OCI-LY3 (cell line): Measurements from ENCODE around the gene LYZL1.

ENCODE experiments used
- H2AFZ ChIP-seq: fragments of 200-600, 300-600 bp; shearing (Covaris generic); 2 replicates; pipeline ENCODE4 v1.6.0; 2014; ENCODE audit warnings: antibody characterized with exemption, low read depth, low read length
- H3K27ac ChIP-seq: fragments of 200-600, 300-600 bp; sonication (generic); 2 replicates; pipeline ENCODE4 v1.5.1; 2014; ENCODE audit warnings: mild to moderate bottlenecking, low read length, moderate library complexity, mixed read lengths
- H3K27me3 ChIP-seq: fragments of 200-600, 300-600 bp; sonication (generic); 2 replicates; pipeline ENCODE4 v1.6.1; 2014; ENCODE audit warnings: low read depth, low read length, mixed read lengths
- H3K36me3 ChIP-seq: fragments of 200-600, 300-600 bp; sonication (generic); replicated peaks from 2 replicates; pipeline ENCODE3; 2014; ENCODE audit warnings: low read depth, low read length, mixed read lengths
- H3K4me1 ChIP-seq: fragments of 300-600, 200-600 bp; sonication (generic); 2 replicates; pipeline ENCODE4 v1.6.1; 2014; ENCODE audit warnings: low read length, mixed read lengths
- H3K4me2 ChIP-seq: fragments of 200-600, 300-600 bp; sonication (generic); 2 replicates; pipeline ENCODE4 v1.6.1; 2014; ENCODE audit warnings: low read length, mixed read lengths
- H3K4me3 ChIP-seq: fragments of 300-600, 200-600 bp; sonication (generic); 2 replicates; pipeline ENCODE4 v1.5.1; 2014; ENCODE audit warnings: antibody characterized with exemption, mild to moderate bottlenecking, low read length, moderate library complexity
- H3K79me2 ChIP-seq: fragments of 300-600, 200-600 bp; shearing (Covaris generic); 2 replicates; pipeline ENCODE4 v1.6.1; 2014; ENCODE audit warnings: mild to moderate bottlenecking, low read length, mixed read lengths
- H3K9ac ChIP-seq: fragments of 300-600, 200-600 bp; shearing (Covaris generic); 2 replicates; pipeline ENCODE4 v1.6.0; 2014; ENCODE audit warnings: mild to moderate bottlenecking, low read length, moderate library complexity
- H3K9me3 ChIP-seq: fragments of 200-600, 300-600 bp; shearing (Covaris generic); 2 replicates; pipeline ENCODE4 v1.6.1; 2014; ENCODE audit warnings: low read length, mixed read lengths; ENCODE audit not compliant: insufficient read depth
- H4K20me1 ChIP-seq: fragments of 200-600, 300-600 bp; sonication (generic); 2 replicates; pipeline ENCODE4 v1.6.1; 2016; ENCODE audit warnings: low read length, mixed read lengths; ENCODE audit not compliant: insufficient read depth
- CTCF ChIP-seq: fragments of 200-600, 300-600 bp; sonication (generic); IDR thresholded peaks from 2 replicates; pipeline ENCODE4 v1.5.1; 2014; ENCODE audit warnings: antibody characterized with exemption, low read length, low read depth
- EZH2phosphoT487 ChIP-seq: fragments of 200-600 bp; shearing (Covaris generic); IDR thresholded peaks from 2 replicates; pipeline ENCODE4 v1.6.1; 2018; ENCODE audit warnings: antibody characterized with exemption, mixed run types, low read depth

LYZL1 gene

GRCh38 chr10:29345144-29345909 lies 56.5 kb downstream of the LYZL1 start:
- Histone ChIP-seq H3K27me3 (no peaks in the 10 kb centered on the region), H2AFZ (no peak overlapping the region), H4K20me1 (no peaks in the 10 kb centered on the region), H3K4me1 (peaks cover 15% of the 10 kb centered on the region), H3K9me3 (no peaks in the 10 kb centered on the region), H3K27ac (no peak overlapping the region), H3K36me3 (no peaks in the 10 kb centered on the region), H3K4me2 (no peak overlapping the region), H3K4me3 (no peak overlapping the region), H3K9ac (no peak overlapping the region), H3K79me2 (no peaks in the 10 kb centered on the region)
- TF ChIP-seq EZH2phosphoT487 (no peak), CTCF (no peak)

- H3K4me2 ChIP-seq: no peak overlapping the region
- TF ChIP-seq EZH2phosphoT487 (no peak), CTCF (no peak)
These were observed 57.0 kb downstream of the LYZL1 start for GRCh38 chr10:29345910-29346209.

GRCh38 chr10:29346296-29347001 lies 57.6 kb downstream of the LYZL1 start:
- H3K36me3 ChIP-seq: no peaks in the 10 kb centered on the region
- H3K4me2 ChIP-seq: no peak overlapping the region
- H3K4me3 ChIP-seq: no peak overlapping the region
- H3K9me3 ChIP-seq: no peaks in the 10 kb centered on the region
- H3K27ac ChIP-seq: no peak overlapping the region
- no peaks in the 10 kb centered on the region for H4K20me1 ChIP-seq
- H3K27me3 ChIP-seq: no peaks in the 10 kb centered on the region
- no peak for TF ChIP-seq EZH2phosphoT487
- TF ChIP-seq CTCF: no peak
- H3K4me1 ChIP-seq: peaks cover 15% of the 10 kb centered on the region
- H3K9ac ChIP-seq: no peak overlapping the region
- H2AFZ ChIP-seq: no peak overlapping the region
- H3K79me2 ChIP-seq: no peaks in the 10 kb centered on the region

More at GRCh38 chr10:29345910-29346209, 57.0 kb downstream of the LYZL1 start:
- no peak overlapping the region for H2AFZ ChIP-seq
- H3K9me3 ChIP-seq: no peaks in the 10 kb centered on the region
- H3K9ac ChIP-seq: no peak overlapping the region
- no peaks in the 10 kb centered on the region for H3K27me3 ChIP-seq
- peaks cover 15% of the 10 kb centered on the region for H3K4me1 ChIP-seq
- no peaks in the 10 kb centered on the region for H3K79me2 ChIP-seq
- H4K20me1 ChIP-seq: no peaks in the 10 kb centered on the region
- H3K27ac ChIP-seq: no peak overlapping the region
- H3K36me3 ChIP-seq: no peaks in the 10 kb centered on the region
- no peak overlapping the region for H3K4me3 ChIP-seq

GRCh38 chr10:29348836-29349235 lies 60.0 kb downstream of the LYZL1 start:
- H2AFZ ChIP-seq: no peak overlapping the region
- no peaks in the 10 kb centered on the region for H3K36me3 ChIP-seq
- no peak overlapping the region for H3K4me2 ChIP-seq
- no peaks in the 10 kb centered on the region for H3K9me3 ChIP-seq
- H3K4me1 ChIP-seq: peaks cover 15% of the 10 kb centered on the region
- H3K27ac ChIP-seq: no peak overlapping the region
- no peak overlapping the region for H3K9ac ChIP-seq
- H3K27me3 ChIP-seq: no peaks in the 10 kb centered on the region
- TF ChIP-seq EZH2phosphoT487 (no peak), CTCF (no peak)
- H4K20me1 ChIP-seq: no peaks in the 10 kb centered on the region
- no peaks in the 10 kb centered on the region for H3K79me2 ChIP-seq
- no peak overlapping the region for H3K4me3 ChIP-seq
